Measurements from ENCODE around the gene CELF4. TPM values are rescaled to one million over a fixed set of nuclear protein-coding genes. Genes with fewer than 3 reads are reported as not detected.

Gene CELF4
- total and polyA plus RNA-seq, 2 donors (not counting 1 experiment from before 2014, with no cell fraction given): 0.17 TPM; not detected in 1

DNA sequence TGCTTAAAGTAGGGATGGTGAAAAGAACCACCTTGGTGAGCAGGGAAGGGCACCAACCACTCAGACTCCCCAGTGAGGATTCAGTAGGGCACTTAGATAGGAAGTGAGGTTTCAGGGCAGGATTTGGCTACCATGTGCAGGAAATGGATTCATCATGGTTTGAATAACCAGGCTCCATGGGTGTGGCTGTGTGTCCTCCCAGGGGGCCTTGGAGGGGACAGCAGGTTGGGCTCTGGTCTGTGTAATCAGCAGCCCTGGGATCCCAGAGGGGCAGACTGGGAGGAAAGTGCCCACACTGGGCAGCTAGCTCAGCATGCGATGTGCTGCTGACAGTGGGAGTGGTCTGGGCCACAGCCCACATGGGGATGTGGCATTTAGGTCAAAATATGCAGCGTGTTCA lies 224.6 kb downstream of the CELF4 start:
- TF ChIP-seq, protein P1, sequence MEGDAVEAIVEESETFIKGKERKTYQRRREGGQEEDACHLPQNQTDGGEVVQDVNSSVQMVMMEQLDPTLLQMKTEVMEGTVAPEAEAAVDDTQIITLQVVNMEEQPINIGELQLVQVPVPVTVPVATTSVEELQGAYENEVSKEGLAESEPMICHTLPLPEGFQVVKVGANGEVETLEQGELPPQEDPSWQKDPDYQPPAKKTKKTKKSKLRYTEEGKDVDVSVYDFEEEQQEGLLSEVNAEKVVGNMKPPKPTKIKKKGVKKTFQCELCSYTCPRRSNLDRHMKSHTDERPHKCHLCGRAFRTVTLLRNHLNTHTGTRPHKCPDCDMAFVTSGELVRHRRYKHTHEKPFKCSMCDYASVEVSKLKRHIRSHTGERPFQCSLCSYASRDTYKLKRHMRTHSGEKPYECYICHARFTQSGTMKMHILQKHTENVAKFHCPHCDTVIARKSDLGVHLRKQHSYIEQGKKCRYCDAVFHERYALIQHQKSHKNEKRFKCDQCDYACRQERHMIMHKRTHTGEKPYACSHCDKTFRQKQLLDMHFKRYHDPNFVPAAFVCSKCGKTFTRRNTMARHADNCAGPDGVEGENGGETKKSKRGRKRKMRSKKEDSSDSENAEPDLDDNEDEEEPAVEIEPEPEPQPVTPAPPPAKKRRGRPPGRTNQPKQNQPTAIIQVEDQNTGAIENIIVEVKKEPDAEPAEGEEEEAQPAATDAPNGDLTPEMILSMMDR (conservative IDR thresholded peaks at IDR 0.05 in 1 of 2, IDR thresholded peaks at IDR 0.05 in 1 of 2; ENCODE audit: low read depth in 1 of 2, low read length in 2 of 2): no peak
- no peak for TF ChIP-seq EZH2 (IDR thresholded peaks at IDR 0.05; ENCODE audit: low read length, missing control alignments)
- Histone ChIP-seq H3K9ac (ENCODE audit: insufficient read depth, low read length) (no peak overlapping the region), H3K36me3 (ENCODE audit: control insufficient read depth, insufficient read depth, low read length) (no peaks in the 10 kb centered on the region), H3K4me3 (replicated peaks in 1 of 4; ENCODE audit: control extremely low read depth in 1 of 4, insufficient read depth in 1 of 4, low read depth in 3 of 4, low read length in 4 of 4) (no peak overlapping the region), H3K27me3 (ENCODE audit: control insufficient read depth, insufficient read depth, low read length) (no peaks in the 10 kb centered on the region), H3K79me2 (ENCODE audit: control insufficient read depth, insufficient read depth, low read length) (no peaks in the 10 kb centered on the region), H3K4me1 (ENCODE audit: control insufficient read depth, extremely low read depth, insufficient read depth, low read length) (no peaks in the 10 kb centered on the region), H3K27ac (ENCODE audit: insufficient read depth, low read length) (no peak overlapping the region), H3K4me2 (ENCODE audit: extremely low read depth, insufficient read depth, low read length) (no peak overlapping the region), H3K9me3 (ENCODE audit: control insufficient read depth, insufficient read depth, low read depth, low read length) (no peaks in the 10 kb centered on the region), H4K20me1 (ENCODE audit: control insufficient read depth, extremely low read depth, insufficient read depth, low read length) (no peaks in the 10 kb centered on the region), H2AFZ (ENCODE audit: low read length) (no peak overlapping the region)
- no peak for DNase-seq (ENCODE audit: low read depth in 2 of 2)

DNA sequence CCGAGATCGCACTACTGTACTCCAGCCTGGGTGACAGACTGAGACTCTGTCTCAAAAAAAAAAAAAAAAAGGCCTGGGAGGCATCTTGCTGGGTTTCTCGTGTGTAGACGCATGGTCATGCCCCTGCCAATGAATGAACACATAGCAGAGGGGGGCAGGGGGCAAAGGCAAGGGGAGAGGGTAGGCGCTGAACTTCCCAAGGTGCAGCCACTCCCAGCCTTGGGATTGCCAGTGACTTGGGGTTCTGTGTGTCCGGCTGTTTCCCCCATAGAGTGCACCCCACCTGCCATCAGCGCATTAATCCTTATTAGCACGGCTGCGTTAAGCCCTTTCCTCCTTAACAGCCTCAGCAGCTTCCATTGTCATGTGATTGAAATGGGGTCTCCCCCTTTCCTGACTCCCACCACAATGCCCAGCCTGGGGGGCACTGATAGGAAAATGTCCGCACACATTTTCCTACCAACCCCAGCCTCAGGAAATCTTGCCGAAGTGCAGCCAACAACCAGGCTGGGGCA lies 225.8 kb downstream of the CELF4 start:
- Histone ChIP-seq H3K79me2 (ENCODE audit: control insufficient read depth, insufficient read depth, low read length) (no peaks in the 10 kb centered on the region), H4K20me1 (ENCODE audit: control insufficient read depth, extremely low read depth, insufficient read depth, low read length) (no peaks in the 10 kb centered on the region), H3K4me3 (replicated peaks in 1 of 4; ENCODE audit: control extremely low read depth in 1 of 4, insufficient read depth in 1 of 4, low read depth in 3 of 4, low read length in 4 of 4) (no peak overlapping the region), H3K27me3 (ENCODE audit: control insufficient read depth, insufficient read depth, low read length) (no peaks in the 10 kb centered on the region), H3K4me1 (ENCODE audit: control insufficient read depth, extremely low read depth, insufficient read depth, low read length) (no peaks in the 10 kb centered on the region), H3K9me3 (ENCODE audit: control insufficient read depth, insufficient read depth, low read depth, low read length) (no peaks in the 10 kb centered on the region), H2AFZ (ENCODE audit: low read length) (no peak overlapping the region), H3K9ac (ENCODE audit: insufficient read depth, low read length) (no peak overlapping the region), H3K4me2 (ENCODE audit: extremely low read depth, insufficient read depth, low read length) (no peak overlapping the region), H3K36me3 (ENCODE audit: control insufficient read depth, insufficient read depth, low read length) (no peaks in the 10 kb centered on the region), H3K27ac (ENCODE audit: insufficient read depth, low read length) (no peak overlapping the region)
- TF ChIP-seq, protein P1 (conservative IDR thresholded peaks at IDR 0.05 in 1 of 2, IDR thresholded peaks at IDR 0.05 in 1 of 2; ENCODE audit: low read depth in 1 of 2, low read length in 2 of 2): no peak
- TF ChIP-seq EZH2 (IDR thresholded peaks at IDR 0.05; ENCODE audit: low read length, missing control alignments): no peak
- DNase-seq (ENCODE audit: low read depth in 2 of 2): no peak

DNA sequence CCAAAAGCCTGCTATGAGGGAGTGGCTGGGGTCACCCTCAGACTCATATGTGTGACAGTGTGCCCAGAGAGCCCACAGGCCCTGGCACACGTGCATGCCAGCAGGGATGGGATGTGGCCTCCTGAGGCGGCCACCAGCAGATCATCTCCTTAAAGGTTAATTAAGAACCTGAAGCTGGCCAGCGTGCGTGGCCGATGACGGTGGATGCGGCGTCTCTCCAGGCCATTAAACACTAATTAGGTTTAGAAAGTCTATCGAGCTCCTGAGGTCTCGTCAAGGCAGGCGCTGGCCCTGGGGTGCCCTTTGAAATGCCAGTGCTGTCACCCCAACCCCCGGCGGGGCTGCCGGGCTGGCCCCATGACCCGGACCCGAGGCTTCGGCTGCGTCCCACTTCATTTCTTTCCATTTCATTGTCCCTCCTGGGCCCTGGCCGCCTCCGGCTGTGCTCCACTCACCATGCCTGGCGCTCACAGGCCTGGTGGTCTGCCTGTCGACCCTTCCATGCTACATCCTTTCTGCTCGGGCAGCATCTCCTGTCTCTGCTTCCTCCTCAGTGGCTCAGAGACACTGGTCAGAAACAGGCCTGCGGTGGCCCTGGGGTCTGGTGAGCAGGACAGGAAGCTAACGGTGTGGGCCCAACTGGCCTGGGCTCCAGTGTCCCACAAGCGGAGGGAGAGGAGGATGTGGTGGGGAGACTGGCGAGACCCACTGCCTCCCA lies 228.9 kb downstream of the CELF4 start:
- TF ChIP-seq, protein P1 (conservative IDR thresholded peaks at IDR 0.05 in 1 of 2, IDR thresholded peaks at IDR 0.05 in 1 of 2; ENCODE audit: low read depth in 1 of 2, low read length in 2 of 2): no peak
- H3K9ac ChIP-seq (ENCODE audit: insufficient read depth, low read length): no peak overlapping the region
- no peaks in the 10 kb centered on the region for H3K27me3 ChIP-seq (ENCODE audit: control insufficient read depth, insufficient read depth, low read length)
- no peaks in the 10 kb centered on the region for H3K79me2 ChIP-seq (ENCODE audit: control insufficient read depth, insufficient read depth, low read length)
- no peak overlapping the region for H3K4me2 ChIP-seq (ENCODE audit: extremely low read depth, insufficient read depth, low read length)
- H4K20me1 ChIP-seq (ENCODE audit: control insufficient read depth, extremely low read depth, insufficient read depth, low read length): no peaks in the 10 kb centered on the region
- H3K4me3 ChIP-seq (replicated peaks in 1 of 4; ENCODE audit: control extremely low read depth in 1 of 4, insufficient read depth in 1 of 4, low read depth in 3 of 4, low read length in 4 of 4): no peak overlapping the region
- no peaks in the 10 kb centered on the region for H3K9me3 ChIP-seq (ENCODE audit: control insufficient read depth, insufficient read depth, low read depth, low read length)
- H3K36me3 ChIP-seq (ENCODE audit: control insufficient read depth, insufficient read depth, low read length): no peaks in the 10 kb centered on the region
- DNase-seq (ENCODE audit: low read depth in 2 of 2): no peak
- no peak overlapping the region for H3K27ac ChIP-seq (ENCODE audit: insufficient read depth, low read length)
- no peaks in the 10 kb centered on the region for H3K4me1 ChIP-seq (ENCODE audit: control insufficient read depth, extremely low read depth, insufficient read depth, low read length)
- no peak overlapping the region for H2AFZ ChIP-seq (ENCODE audit: low read length)
